Osteocyte (in vitro differentiated cells): ENCODE results near the gene UST. TPM values are rescaled to one million over a fixed set of nuclear protein-coding genes. Genes with fewer than 3 reads are reported as not detected.
"Not testable (repeated sequence)": the region's sequence is repeated elsewhere in the genome, so short reads cannot be mapped to it uniquely, and the experiment has no call there.

ENCODE experiments used
- DNase-seq: peaks from one replicate; pipeline ENCODE4 v3.0.0; 2021; ENCODE audit warnings: mixed read lengths; ENCODE audit not compliant: unreplicated experiment; ENCODE audit errors: extremely low spot score
- H3K27ac Mint-ChIP-seq: one replicate; pipeline ENCODE4 v1.8.0; 2021; ENCODE audit warnings: mild to moderate bottlenecking, mixed read lengths; ENCODE audit not compliant: unreplicated experiment
- H3K27me3 Mint-ChIP-seq: one replicate; pipeline ENCODE4 v1.8.0; 2021; ENCODE audit warnings: mixed read lengths; ENCODE audit not compliant: unreplicated experiment
- H3K36me3 Mint-ChIP-seq: one replicate; pipeline ENCODE4 v1.8.0; 2021; ENCODE audit warnings: mixed read lengths; ENCODE audit not compliant: unreplicated experiment
- H3K4me1 Mint-ChIP-seq: one replicate; pipeline ENCODE4 v1.8.0; 2021; ENCODE audit warnings: mixed read lengths; ENCODE audit not compliant: unreplicated experiment
- H3K4me3 Mint-ChIP-seq: one replicate; pipeline ENCODE4 v1.8.0; 2021; ENCODE audit warnings: mild to moderate bottlenecking, moderate library complexity, mixed read lengths; ENCODE audit not compliant: unreplicated experiment
- H3K9me3 Mint-ChIP-seq: one replicate; pipeline ENCODE4 v1.8.0; 2021; ENCODE audit warnings: mixed read lengths; ENCODE audit not compliant: unreplicated experiment
- total RNA-seq: library from RNA; stranded (reverse); gene quantifications from 2 replicates; pipeline ENCODE4 v1.2.1, GENCODE V29; 2021
- TF ChIP-seq, protein P1 (sequence below): fragments of 200-600 bp; sonication (generic); IDR thresholded peaks from 2 replicates; pipeline ENCODE4 v1.5.0; 2021; ENCODE audit warnings: antibody characterized with exemption, mild to moderate bottlenecking, moderate library complexity

UST gene
- total RNA-seq, 1 donor from 2014 or later: 15.7 TPM

DNA sequence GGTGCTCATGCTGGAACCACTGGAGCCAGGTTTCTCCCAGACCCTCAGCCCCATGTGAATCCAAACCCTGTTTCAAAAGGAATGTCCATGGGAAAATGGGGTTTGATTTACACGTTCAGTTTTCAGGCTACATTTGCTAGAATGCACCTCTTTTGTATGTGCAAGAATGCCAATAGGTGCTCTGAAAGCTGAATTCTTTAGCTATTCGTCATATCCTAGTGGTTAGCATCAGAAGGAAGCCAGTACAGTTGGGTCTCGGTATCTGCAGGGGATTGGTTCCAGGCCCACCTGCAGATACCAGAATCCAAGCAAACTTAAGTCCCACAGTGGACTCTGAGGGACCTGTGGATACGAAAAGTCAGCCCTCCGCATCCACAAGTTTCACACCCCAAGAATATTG is 93.4 kb downstream of the UST start:
- Mint-ChIP-seq H3K4me1 (peaks cover 20% of the 10 kb centered on the region), H3K27ac (no peak overlapping the region), H3K9me3 (peaks cover 4% of the 10 kb centered on the region), H3K27me3 (no peaks in the 10 kb centered on the region), H3K4me3 (no peak overlapping the region), H3K36me3 (no peaks in the 10 kb centered on the region)
- TF ChIP-seq, protein P1, sequence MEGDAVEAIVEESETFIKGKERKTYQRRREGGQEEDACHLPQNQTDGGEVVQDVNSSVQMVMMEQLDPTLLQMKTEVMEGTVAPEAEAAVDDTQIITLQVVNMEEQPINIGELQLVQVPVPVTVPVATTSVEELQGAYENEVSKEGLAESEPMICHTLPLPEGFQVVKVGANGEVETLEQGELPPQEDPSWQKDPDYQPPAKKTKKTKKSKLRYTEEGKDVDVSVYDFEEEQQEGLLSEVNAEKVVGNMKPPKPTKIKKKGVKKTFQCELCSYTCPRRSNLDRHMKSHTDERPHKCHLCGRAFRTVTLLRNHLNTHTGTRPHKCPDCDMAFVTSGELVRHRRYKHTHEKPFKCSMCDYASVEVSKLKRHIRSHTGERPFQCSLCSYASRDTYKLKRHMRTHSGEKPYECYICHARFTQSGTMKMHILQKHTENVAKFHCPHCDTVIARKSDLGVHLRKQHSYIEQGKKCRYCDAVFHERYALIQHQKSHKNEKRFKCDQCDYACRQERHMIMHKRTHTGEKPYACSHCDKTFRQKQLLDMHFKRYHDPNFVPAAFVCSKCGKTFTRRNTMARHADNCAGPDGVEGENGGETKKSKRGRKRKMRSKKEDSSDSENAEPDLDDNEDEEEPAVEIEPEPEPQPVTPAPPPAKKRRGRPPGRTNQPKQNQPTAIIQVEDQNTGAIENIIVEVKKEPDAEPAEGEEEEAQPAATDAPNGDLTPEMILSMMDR: no peak
- DNase-seq: no peak

DNA sequence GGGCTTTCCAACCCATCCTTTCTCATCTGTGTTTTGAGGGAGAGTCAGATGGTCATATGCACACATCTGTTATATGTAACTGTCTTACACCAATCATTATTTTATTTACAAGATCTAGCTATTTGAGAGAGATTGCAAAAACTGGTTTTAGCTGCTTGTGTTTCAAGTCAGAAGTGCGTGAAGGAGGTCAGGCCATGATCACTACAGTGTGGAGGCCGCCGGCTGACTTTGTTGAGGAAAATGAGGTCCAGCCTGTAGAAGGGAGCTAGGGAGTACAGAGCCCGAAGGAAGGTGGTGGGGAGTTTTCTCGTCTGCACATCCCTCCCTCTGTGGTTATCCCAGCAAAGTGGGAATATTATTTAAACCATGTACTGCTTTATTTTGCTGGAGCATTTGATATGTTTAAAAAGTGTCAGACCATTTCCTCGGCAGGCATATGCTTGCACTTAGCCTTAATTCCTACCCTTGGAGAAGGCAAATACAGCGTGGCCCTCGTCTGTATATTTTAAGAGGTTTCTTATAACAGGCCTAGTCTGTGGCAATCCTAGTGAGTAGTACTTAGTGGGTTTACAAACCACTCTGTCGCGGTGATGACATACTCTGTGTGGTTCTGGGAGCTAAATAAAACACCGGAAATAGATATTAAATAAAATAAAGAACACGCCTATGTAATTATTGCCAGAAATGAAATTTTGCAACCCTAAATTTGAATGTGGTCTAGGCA is 95.6 kb downstream of the UST start:
- Mint-ChIP-seq H3K36me3 (no peaks in the 10 kb centered on the region), H3K9me3 (peaks cover 4% of the 10 kb centered on the region), H3K27ac (no peak overlapping the region), H3K4me3 (no peak overlapping the region), H3K27me3 (no peaks in the 10 kb centered on the region), H3K4me1 (peaks cover 7% of the 10 kb centered on the region)
- TF ChIP-seq, protein P1: no peak
- no peak for DNase-seq

DNA sequence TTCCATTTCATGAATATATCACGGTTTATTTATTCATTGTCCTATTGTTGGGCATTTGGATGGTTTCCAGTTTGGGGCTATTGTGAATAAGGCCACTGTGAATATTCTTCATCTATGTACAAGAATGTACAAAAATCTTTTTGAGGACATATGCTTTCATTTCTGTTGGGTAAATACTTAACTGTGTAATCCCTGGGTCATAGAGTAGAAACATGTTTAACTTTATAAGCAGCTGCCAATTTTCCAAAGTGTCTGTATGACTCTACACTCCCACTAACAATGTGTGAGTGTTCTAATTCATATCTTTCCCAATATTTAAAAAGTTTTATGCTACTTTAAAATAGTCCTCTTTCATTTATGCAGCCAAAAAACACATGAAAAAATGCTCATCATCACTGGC is 98.6 kb downstream of the UST start:
- Mint-ChIP-seq H3K36me3 (no peaks in the 10 kb centered on the region), H3K4me3 (no peak overlapping the region), H3K27me3 (no peaks in the 10 kb centered on the region), H3K27ac (no peak overlapping the region), H3K4me1 (peaks cover 4% of the 10 kb centered on the region), H3K9me3 (peaks cover 4% of the 10 kb centered on the region)
- DNase-seq: no peak
- TF ChIP-seq, protein P1: no peak

DNA sequence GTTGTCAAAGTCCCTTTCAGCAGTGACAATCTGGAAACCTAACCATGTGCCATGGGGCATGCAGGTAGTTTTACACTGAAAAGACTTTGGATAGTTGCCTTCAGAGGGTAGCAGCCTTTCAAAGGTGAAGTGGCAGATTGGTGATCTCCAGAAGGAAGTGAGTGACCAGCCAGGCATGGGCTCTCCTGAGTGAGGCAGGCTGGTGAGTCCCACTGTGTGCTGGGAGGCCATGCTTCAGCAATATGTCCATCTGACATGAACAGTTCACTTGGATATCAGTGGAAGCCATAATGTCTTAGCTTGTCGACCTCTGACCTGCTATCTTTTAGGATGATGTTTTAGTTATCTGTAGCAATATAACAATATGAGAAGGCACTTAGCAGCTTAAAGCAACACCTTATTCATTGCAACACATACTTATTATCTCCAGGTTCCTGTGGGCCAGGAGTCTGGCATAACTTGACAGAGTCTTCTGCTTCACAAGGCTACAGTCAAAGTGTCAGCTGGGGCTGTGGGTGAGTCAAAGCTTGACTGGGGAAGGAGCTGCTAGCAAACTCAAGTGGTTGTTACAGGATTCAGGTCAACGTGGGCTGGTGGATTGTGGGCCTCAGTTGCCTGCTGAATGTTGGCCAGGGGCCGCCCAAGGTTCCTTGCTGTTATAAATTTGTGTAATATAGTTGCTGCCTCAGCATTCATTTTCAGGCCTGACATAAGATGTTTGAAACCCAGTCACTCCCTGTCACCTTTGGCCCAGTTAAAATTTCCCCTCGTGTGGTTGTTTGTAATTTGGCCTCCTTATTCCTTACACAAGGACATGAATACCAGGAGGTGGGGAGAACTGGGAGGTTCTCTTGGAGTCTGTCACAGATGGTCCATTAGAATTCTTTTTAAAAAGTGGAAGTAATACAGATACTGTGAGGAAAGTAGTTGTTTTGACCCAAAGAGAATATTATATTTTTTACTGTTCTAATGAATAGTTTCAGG is 100.2 kb downstream of the UST start:
- Mint-ChIP-seq H3K4me1 (peaks cover 4% of the 10 kb centered on the region), H3K27ac (no peak overlapping the region), H3K36me3 (no peaks in the 10 kb centered on the region), H3K9me3 (peaks cover 4% of the 10 kb centered on the region), H3K27me3 (no peaks in the 10 kb centered on the region), H3K4me3 (no peak overlapping the region)
- TF ChIP-seq, protein P1: no peak
- DNase-seq: no peak

DNA sequence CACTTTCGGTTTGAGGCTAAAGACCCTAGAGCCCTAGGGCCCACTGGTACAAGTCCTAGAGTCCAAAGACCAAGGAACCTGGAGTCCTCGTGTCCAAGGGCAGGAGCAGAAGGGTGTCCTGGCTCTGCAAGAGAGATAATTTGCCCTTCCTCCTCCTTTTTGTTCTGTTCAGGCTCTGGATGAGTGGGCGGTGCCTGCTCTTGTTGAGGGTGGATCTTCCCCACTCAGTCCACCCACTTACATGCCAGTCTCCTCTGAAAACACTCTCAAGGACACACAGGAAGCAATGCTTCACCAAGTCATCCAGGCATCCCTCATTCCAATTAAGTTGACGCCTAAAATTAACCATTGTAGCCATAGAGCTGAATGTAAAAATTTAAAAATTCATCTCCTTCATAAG is 102.1 kb downstream of the UST start:
- TF ChIP-seq, protein P1: no peak
- peaks cover 4% of the 10 kb centered on the region for H3K9me3 Mint-ChIP-seq
- no peaks in the 10 kb centered on the region for H3K27me3 Mint-ChIP-seq
- H3K4me1 Mint-ChIP-seq: peaks cover 4% of the 10 kb centered on the region
- DNase-seq: no peak
- H3K27ac Mint-ChIP-seq: no peak overlapping the region
- H3K36me3 Mint-ChIP-seq: no peaks in the 10 kb centered on the region
- no peak overlapping the region for H3K4me3 Mint-ChIP-seq

DNA sequence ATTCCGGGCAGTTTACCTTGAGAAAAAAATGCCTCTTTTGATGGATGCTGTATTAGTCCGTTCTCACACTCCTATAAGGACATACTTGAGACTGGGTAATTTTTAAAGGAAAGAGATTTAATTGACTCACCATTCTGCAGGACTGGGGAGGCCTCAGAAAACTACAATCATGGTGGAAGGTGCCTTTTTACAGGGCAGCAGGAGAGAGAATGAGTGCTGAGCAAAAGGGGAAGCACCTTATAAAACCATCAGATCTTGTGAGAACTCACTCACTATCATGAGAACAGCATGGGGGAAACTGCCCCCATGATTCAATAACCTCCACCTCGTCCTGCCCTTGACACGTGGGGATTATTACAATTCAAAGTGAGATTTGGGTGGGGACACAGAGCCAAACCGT is 102.6 kb downstream of the UST start:
- H3K4me1 Mint-ChIP-seq: not testable (repeated sequence)

More for the DNA sequence above, 102.6 kb downstream of the UST start:
- H3K9me3 Mint-ChIP-seq, DNase-seq, H3K36me3 Mint-ChIP-seq, H3K27ac Mint-ChIP-seq, H3K4me3 Mint-ChIP-seq, H3K27me3 Mint-ChIP-seq: not testable (repeated sequence)
